MCF 10A (cell line): Measurements from ENCODE around the gene PKNOX2. TPM values are rescaled to one million over a fixed set of nuclear protein-coding genes. Genes with fewer than 3 reads are reported as not detected.

Experiments used
- BruUV-seq: library from RNA; stranded (reverse); fragments of 400-500 nt; replicated peaks from 2 replicates; lab custom pipeline; 2021; lab: Mats Ljungman, UMichigan
- CTCF ChIA-PET: fragments of 300-600 bp; sonication (Branson Sonifier 250); formaldehyde crosslinking; extraction: SDS; loops from one replicate; lab custom pipeline; 2021; ENCODE audit warnings: antibody characterized with exemption, inconsistent platforms; lab: Yijun Ruan, JAX
- POLR2A ChIA-PET: fragments of 300-600, 350-650 bp; sonication (Branson Sonifier 250); formaldehyde crosslinking; extraction: SDS; loops from one replicate; lab custom pipeline; 2020; ENCODE audit warnings: antibody characterized with exemption, inconsistent platforms; lab: Yijun Ruan, JAX
- DNase-seq: peaks from one replicate; pipeline ENCODE4 v3.0.0-alpha.2; 2018; ENCODE audit not compliant: unreplicated experiment
- H3K27ac Mint-ChIP-seq: one replicate; pipeline ENCODE4 v1.8.0; 2022; ENCODE audit warnings: mild to moderate bottlenecking, low read depth, mixed read lengths; ENCODE audit not compliant: unreplicated experiment
- H3K27me3 Mint-ChIP-seq: one replicate; pipeline ENCODE4 v1.8.0; 2022; ENCODE audit warnings: mixed read lengths; ENCODE audit not compliant: insufficient read depth, unreplicated experiment
- H3K36me3 Mint-ChIP-seq: one replicate; pipeline ENCODE4 v1.8.0; 2022; ENCODE audit warnings: mild to moderate bottlenecking, moderate library complexity, mixed read lengths; ENCODE audit not compliant: insufficient read depth, unreplicated experiment
- H3K4me1 Mint-ChIP-seq: one replicate; pipeline ENCODE4 v1.8.0; 2022; ENCODE audit warnings: mixed read lengths; ENCODE audit not compliant: insufficient read depth, unreplicated experiment
- H3K4me3 Mint-ChIP-seq: one replicate; pipeline ENCODE4 v1.8.0; 2022; ENCODE audit warnings: mild to moderate bottlenecking, moderate library complexity, mixed read lengths; ENCODE audit not compliant: unreplicated experiment
- H3K9me3 Mint-ChIP-seq: one replicate; pipeline ENCODE4 v1.8.0; 2022; ENCODE audit warnings: mixed read lengths; ENCODE audit not compliant: unreplicated experiment
- intact Hi-C: fragments of 100-400 bp; cut with micrococcal nuclease; formaldehyde crosslinking; loops from 2 replicates; pipeline ENCODE4 v1.14.1; 2022
- total RNA-seq: library from RNA; stranded (reverse); gene quantifications from 2 replicates; pipeline ENCODE4 v1.2.3, GENCODE V29; 2022
- TF ChIP-seq, protein P1 (sequence below): fragments of 200-600 bp; IDR thresholded peaks from one replicate; pipeline ENCODE4 v1.8.0; 2022; ENCODE audit warnings: antibody characterized with exemption, mild to moderate bottlenecking; ENCODE audit not compliant: unreplicated experiment

The PKNOX2 gene
- total RNA-seq, 1 experiment from 2014 or later, result not detected

DNA sequence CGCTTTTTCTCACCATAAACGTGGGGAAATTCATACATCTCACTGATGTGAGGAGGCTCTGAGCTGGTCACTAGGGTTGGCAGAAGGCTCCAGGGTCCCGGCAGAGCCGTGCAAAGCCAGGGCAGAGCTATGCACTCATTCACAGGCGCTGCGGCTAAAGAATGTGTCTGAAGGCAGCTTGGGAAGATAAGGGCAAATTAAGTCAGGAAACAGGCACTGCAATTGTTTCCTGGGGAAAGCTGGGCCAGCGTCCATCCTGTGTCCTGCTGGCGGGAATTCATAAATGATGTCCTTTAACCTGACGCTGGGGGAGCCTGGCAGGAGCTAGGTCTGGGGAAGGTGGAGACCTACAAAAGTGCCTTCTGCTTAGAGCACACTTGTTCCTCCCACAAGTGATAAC, 27.6 kb downstream of the PKNOX2 start:
- TF ChIP-seq, protein P1, sequence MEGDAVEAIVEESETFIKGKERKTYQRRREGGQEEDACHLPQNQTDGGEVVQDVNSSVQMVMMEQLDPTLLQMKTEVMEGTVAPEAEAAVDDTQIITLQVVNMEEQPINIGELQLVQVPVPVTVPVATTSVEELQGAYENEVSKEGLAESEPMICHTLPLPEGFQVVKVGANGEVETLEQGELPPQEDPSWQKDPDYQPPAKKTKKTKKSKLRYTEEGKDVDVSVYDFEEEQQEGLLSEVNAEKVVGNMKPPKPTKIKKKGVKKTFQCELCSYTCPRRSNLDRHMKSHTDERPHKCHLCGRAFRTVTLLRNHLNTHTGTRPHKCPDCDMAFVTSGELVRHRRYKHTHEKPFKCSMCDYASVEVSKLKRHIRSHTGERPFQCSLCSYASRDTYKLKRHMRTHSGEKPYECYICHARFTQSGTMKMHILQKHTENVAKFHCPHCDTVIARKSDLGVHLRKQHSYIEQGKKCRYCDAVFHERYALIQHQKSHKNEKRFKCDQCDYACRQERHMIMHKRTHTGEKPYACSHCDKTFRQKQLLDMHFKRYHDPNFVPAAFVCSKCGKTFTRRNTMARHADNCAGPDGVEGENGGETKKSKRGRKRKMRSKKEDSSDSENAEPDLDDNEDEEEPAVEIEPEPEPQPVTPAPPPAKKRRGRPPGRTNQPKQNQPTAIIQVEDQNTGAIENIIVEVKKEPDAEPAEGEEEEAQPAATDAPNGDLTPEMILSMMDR, result no peak
- no peak for DNase-seq
- no peaks in the 10 kb centered on the region for H3K9me3 Mint-ChIP-seq
- H3K36me3 Mint-ChIP-seq, result no peaks in the 10 kb centered on the region
- peaks cover 51% of the 10 kb centered on the region for H3K27me3 Mint-ChIP-seq
- POLR2A ChIA-PET, result no interaction called here
- no peaks in the 10 kb centered on the region for H3K4me1 Mint-ChIP-seq
- H3K4me3 Mint-ChIP-seq, result no peak overlapping the region
- no peak overlapping the region for H3K27ac Mint-ChIP-seq
- intact Hi-C loops, result no loop called here
- CTCF ChIA-PET, result interaction anchor here (1.0 to 1.4 kb wide), 2 partner anchors 11 to 27 kb away, joined by 3 read pairs; partner anchors contain the start of gene PKNOX2
- no TSS peak for BruUV-seq

DNA sequence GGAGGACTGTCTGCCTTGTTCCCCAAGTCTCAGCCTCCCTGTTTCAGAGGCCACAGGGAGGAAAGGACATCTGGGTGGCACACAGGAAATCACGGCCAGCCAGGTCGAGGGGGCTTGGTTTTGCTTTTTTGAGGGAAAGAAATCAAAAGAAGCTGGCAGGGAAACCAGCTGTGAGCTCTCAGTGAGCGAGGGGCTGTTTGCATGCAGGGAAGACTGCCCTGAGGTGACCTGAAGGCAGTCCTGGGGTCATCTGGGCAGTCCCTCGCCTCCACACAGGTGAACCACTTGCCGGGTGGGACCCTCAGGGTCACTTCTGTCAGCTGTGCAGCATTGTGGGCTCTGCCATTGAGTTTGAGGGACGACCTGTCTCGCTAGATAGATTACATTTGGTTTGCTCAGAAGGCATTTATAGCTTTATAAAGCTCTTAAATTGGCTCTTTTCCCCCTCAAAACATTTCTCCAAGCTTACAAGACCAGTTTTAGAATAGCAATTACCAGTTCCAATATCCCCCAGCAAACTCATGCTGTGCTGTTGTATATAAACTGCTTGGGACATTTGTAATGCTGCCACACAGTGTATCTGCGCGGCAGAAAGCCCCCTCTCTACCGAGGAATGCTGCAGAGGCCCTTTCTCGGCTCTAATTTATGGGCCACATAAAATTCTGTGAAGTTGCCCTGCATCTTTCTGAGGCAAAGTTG, 28.3 kb downstream of the PKNOX2 start:
- DNase-seq, result no peak
- H3K27me3 Mint-ChIP-seq, result peaks cover 45% of the 10 kb centered on the region
- no peak overlapping the region for H3K4me3 Mint-ChIP-seq
- ChIA-PET CTCF (interaction anchor here (0.7 to 1.4 kb wide), 3 partner anchors 12 to 322 kb away, joined by 3 read pairs; partner anchors contain the start of gene PKNOX2), POLR2A (no interaction called here)
- H3K4me1 Mint-ChIP-seq, result no peaks in the 10 kb centered on the region
- H3K27ac Mint-ChIP-seq, result no peak overlapping the region
- intact Hi-C loops, result no loop called here
- TF ChIP-seq, protein P1, result no peak
- BruUV-seq, result no TSS peak
- no peaks in the 10 kb centered on the region for H3K9me3 Mint-ChIP-seq
- no peaks in the 10 kb centered on the region for H3K36me3 Mint-ChIP-seq

DNA sequence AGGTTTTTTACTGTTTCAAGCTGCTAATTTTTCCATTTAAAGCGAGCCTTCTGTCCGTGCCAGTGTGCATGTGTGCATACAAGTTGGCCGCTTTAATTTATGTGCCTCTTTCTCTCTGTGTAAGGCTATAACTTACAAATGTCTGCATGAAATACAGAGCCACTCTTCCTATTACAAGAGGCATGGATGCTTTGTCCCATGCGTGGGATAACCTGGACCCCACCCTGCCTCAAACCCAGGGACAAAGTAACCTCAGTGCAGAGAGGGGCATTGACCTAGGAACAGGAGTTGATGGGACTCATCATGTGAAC, 28.8 kb downstream of the PKNOX2 start:
- Mint-ChIP-seq H3K9me3 (no peaks in the 10 kb centered on the region), H3K4me3 (no peak overlapping the region), H3K36me3 (no peaks in the 10 kb centered on the region), H3K27me3 (peaks cover 40% of the 10 kb centered on the region), H3K4me1 (no peaks in the 10 kb centered on the region), H3K27ac (no peak overlapping the region)
- intact Hi-C loops, result no loop called here
- DNase-seq, result no peak
- BruUV-seq, result no TSS peak
- CTCF ChIA-PET, result interaction anchor here (0.7 kb wide), 1 partner anchor 323 kb away, joined by 3 read pairs; no protein-coding TSS in a partner anchor
- POLR2A ChIA-PET, result no interaction called here
- TF ChIP-seq, protein P1, result no peak

DNA sequence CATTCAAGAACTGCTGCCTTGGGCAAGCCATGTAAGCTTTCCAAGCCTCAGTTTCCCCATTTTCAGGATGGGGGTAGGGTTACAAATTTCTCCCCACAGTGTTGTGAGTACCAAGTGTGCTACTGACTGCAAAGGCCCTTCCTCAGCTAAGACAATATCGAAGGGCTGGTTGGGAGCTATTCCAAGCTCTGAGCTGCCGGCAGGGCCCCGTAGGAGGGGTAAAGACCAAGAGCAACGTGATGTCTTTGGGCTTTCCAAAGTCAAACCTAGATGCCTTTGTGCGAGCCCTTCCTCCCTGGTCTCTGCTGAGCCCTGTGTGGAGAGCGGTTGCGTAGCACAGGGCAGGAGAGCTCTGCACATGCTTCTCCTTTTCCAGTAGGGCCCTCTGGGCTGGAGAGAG, 29.3 kb downstream of the PKNOX2 start:
- Mint-ChIP-seq H3K4me3 (no peak overlapping the region), H3K27me3 (peaks cover 40% of the 10 kb centered on the region), H3K36me3 (no peaks in the 10 kb centered on the region), H3K4me1 (no peaks in the 10 kb centered on the region), H3K27ac (no peak overlapping the region), H3K9me3 (no peaks in the 10 kb centered on the region)
- no TSS peak for BruUV-seq
- TF ChIP-seq, protein P1, result no peak
- ChIA-PET CTCF (interaction anchor here (0.6 kb wide), 2 partner anchors 190 to 250 kb away, joined by 3 read pairs; no protein-coding TSS in a partner anchor), POLR2A (no interaction called here)
- intact Hi-C loops, result no loop called here
- DNase-seq, result no peak
